VCaP (cell line): Measurements from ENCODE around the gene ZFYVE9.

Experiments
- H3K27ac ChIP-seq: fragments of 450-650 bp; 2 replicates; pipeline ENCODE4 v1.5.1; 2017
- TF ChIP-seq, protein P1 (sequence below): fragments of 450-650 bp; conservative IDR thresholded peaks from 2 replicates; pipeline ENCODE4 v1.5.1; 2017; ENCODE audit warnings: mild to moderate bottlenecking, moderate library complexity

The ZFYVE9 gene

DNA sequence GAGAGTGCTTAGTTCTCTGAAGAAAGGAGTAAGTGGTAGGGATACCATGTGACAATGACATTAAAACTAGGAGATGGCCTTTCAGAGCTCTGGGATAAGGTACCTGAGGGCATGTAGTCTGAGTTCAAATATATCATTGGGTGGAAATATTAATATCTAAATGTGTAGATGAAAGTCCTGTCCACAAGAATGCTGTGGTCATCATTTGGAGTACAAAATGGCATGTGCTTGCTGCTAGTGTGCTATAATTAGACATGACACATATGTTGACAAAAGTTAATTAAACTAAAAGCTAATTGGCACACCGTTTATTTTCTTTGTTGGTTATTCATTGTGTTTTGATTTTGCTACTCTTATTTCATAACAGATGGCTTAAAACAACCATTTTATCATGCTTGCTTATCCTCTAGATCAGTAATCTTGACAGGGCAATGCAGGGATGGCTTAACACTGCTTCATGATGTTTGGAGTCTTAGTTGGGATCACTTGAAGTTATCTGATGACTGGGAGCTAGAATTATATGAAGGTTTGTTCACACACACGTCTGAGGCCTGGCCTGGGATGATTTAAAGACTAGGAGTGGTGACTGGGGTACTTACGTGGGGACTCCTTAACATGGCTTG is 193.1 kb downstream of the ZFYVE9 start:
- TF ChIP-seq, protein P1, sequence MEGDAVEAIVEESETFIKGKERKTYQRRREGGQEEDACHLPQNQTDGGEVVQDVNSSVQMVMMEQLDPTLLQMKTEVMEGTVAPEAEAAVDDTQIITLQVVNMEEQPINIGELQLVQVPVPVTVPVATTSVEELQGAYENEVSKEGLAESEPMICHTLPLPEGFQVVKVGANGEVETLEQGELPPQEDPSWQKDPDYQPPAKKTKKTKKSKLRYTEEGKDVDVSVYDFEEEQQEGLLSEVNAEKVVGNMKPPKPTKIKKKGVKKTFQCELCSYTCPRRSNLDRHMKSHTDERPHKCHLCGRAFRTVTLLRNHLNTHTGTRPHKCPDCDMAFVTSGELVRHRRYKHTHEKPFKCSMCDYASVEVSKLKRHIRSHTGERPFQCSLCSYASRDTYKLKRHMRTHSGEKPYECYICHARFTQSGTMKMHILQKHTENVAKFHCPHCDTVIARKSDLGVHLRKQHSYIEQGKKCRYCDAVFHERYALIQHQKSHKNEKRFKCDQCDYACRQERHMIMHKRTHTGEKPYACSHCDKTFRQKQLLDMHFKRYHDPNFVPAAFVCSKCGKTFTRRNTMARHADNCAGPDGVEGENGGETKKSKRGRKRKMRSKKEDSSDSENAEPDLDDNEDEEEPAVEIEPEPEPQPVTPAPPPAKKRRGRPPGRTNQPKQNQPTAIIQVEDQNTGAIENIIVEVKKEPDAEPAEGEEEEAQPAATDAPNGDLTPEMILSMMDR: no peak
- no peak overlapping the region for H3K27ac ChIP-seq

DNA sequence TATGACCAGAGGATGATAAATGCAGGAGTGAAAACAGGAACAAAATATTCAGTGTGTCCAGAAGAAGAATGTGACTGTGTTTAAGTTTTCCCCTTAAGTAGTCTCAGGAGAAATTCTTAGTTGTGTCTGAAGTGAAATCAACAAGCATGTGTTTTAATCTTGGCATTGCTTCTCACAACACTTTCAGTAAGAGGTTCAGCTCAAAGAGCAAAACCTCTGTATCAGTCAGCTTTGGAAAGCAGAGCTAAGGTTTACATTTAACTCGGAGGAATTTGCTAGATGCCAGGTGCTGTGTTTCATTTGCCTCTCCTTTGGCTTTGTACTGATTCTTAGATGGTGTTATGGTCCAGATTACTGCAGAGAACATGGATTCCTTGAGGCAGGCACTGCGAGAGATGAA is 195.6 kb downstream of the ZFYVE9 start:
- H3K27ac ChIP-seq: no peak overlapping the region
- TF ChIP-seq, protein P1: no peak

DNA sequence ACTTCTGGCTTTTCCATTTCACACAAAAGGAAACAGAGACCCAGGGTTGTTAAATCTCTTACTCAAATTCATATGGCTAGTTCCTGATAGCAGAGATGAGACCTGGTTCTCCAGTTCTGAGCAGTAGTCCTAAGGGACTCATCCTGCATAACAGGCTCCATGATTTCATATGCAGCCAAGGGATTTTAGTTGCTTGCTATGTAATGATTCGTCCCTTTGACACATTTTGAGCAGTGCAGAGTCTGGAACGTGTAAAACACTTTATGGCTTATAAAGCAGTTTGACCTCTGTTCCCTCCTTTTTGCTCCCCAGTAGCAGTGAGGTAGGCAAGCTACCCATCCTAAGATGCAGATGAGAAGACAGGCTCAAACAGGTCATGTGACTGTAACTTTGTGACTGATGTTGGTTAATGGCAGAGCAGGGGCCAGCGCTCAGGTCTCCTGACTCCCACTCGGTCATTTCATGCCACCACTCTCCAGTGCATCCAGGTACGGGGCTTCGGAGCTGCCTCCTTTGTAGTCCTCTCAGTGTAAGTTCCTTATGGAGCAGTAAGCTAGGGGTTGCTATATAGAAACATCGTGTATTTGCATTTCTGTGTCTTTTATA is 199.9 kb downstream of the ZFYVE9 start:
- TF ChIP-seq, protein P1: no peak
- H3K27ac ChIP-seq: no peak overlapping the region

DNA sequence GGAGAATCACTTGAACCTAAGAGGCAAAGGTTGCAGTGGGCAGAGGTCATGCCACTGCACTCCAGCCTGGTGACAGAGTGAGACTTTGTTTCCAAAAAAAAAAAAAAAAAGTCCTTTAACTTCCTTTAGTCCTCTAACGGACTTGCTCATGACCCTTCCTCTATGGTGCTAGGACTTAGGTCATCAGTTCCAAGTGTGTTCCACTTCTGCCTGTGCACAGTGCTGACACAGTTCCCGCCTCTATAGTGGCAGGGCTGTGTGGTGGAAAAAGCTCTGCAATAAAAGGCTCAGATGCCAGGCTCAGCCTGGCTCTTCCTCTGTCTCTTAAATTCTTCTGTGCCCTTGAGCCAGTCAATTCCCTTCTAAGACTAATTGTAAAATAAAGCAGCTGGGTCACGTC is 202.1 kb downstream of the ZFYVE9 start:
- TF ChIP-seq, protein P1: no peak
- no peak overlapping the region for H3K27ac ChIP-seq

DNA sequence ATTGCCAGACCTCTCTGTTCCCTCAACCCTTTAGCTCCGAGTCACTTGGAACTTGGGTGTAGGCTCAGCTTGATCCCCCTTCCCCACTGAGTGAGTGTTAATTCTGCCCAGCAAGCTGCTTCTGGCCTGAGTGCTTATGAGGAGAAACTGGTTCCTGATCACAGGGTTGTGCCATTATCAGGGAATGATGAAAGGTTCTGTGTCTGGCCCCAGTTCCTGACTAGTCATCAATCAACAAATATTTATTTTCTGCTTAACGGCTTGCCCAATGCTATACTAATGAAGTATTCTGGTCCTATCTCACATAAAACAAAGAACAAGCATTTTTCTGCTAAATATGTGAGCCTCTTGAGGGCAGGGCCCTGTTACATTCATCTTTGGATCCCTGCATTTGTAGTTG is 203.4 kb downstream of the ZFYVE9 start:
- H3K27ac ChIP-seq: no peak overlapping the region
- TF ChIP-seq, protein P1: no peak

DNA sequence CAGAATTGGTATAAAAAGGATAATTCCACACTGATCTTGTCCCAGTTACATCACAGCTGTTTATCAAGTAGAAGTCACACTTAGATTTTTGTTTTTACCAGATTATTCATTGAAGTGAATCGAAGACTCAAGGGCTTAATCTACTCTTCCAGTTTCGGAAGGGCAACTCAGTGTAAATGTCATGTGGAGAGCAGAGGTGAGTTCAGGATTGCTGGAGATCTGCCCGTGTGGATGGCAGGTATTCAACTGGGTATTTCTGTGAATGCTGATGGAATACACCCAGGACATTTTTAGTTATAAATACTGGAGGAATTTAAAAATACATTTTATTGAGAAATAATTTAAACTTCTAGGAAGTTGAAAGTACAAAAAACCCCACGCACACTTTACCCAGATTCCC is 204.8 kb downstream of the ZFYVE9 start:
- TF ChIP-seq, protein P1: no peak
- no peak overlapping the region for H3K27ac ChIP-seq

DNA sequence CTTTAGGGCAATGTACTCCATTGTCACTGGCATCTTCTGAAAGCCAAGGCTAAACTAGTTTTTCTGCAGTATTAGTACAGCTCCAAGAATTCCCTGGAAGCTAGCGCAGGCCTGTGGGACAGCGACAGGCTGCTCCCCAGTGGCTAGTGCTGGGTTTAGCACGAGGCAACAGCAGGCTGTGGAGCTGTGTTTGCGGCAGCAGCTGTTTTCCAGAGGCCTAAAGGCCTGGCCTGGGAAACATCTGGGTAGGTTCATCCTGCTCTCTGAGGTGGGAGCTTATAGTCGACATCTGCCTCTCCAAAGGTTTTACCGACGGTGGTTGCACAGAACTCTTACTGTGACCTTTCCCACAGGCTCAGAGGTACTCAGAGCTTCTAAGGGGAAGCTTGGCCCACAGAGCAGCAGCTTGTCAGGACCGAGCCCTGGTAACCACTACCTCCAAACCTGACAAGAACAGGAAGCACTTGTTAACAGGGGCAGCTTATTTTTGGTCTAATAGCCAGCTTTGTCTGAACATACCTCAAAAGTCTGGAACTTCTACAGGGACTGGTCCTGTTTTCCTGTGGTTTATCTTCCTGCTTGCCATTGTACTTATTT is 206.9 kb downstream of the ZFYVE9 start:
- TF ChIP-seq, protein P1: peak; percentile 65
- no peak overlapping the region for H3K27ac ChIP-seq
